Measurements from ENCODE around the gene RRAD. TPM values are rescaled to one million over a fixed set of nuclear protein-coding genes. Genes with fewer than 3 reads are reported as not detected.
"Not testable (repeated sequence)": the region's sequence is repeated elsewhere in the genome, so short reads cannot be mapped to it uniquely, and the experiment has no call there.

Gene RRAD
- total RNA-seq, 1 experiment from 2014 or later, result not detected

GRCh38 chr16:66900721-66901441, 24.5 kb downstream of the RRAD start:
- no peak for DNase-seq (ENCODE audit: low read depth)

- DNase-seq (ENCODE audit: low read depth), result peak; percentile 65
Observed at GRCh38 chr16:66899945-66900710, 25.2 kb downstream of the RRAD start.

- peak; percentile 17 for DNase-seq (ENCODE audit: low read depth)
Observed at GRCh38 chr16:66899310-66899944, 25.9 kb downstream of the RRAD start.

- DNase-seq (ENCODE audit: low read depth), result no peak
Observed at GRCh38 chr16:66898933-66899309, 26.4 kb downstream of the RRAD start.

- DNase-seq (ENCODE audit: low read depth), result no peak
Observed at GRCh38 chr16:66898207-66898606, 27.1 kb downstream of the RRAD start.

- not testable (repeated sequence) for DNase-seq (ENCODE audit: low read depth)
Observed at GRCh38 chr16:66896682-66897081, 28.7 kb downstream of the RRAD start.

GRCh38 chr16:66895999-66896398, 29.3 kb downstream of the RRAD start:
- no peak for DNase-seq (ENCODE audit: low read depth)

GRCh38 chr16:66895689-66895979, 29.7 kb downstream of the RRAD start:
- no peak for DNase-seq (ENCODE audit: low read depth)

GRCh38 chr16:66894948-66895688, 30.2 kb downstream of the RRAD start:
- DNase-seq (ENCODE audit: low read depth), result peak; percentile 70

- DNase-seq (ENCODE audit: low read depth), result no peak
Observed at GRCh38 chr16:66894055-66894454, 31.3 kb downstream of the RRAD start.

GRCh38 chr16:66891797-66892196, 33.5 kb downstream of the RRAD start:
- no peak for DNase-seq (ENCODE audit: low read depth)

- DNase-seq (ENCODE audit: low read depth), result no peak
Observed at GRCh38 chr16:66891360-66891759, 34.0 kb downstream of the RRAD start.

GRCh38 chr16:66890799-66891198, 34.5 kb downstream of the RRAD start:
- no peak for DNase-seq (ENCODE audit: low read depth)

GRCh38 chr16:66889622-66890021, 35.7 kb downstream of the RRAD start:
- no peak for DNase-seq (ENCODE audit: low read depth)

GRCh38 chr16:66888647-66889615, 36.4 kb downstream of the RRAD start:
- DNase-seq (ENCODE audit: low read depth), result no peak

GRCh38 chr16:66886914-66887313, 38.4 kb downstream of the RRAD start:
- DNase-seq (ENCODE audit: low read depth), result no peak

GRCh38 chr16:66886321-66886720, 39.0 kb downstream of the RRAD start:
- no peak for DNase-seq (ENCODE audit: low read depth)

GRCh38 chr16:66885491-66885890, 39.8 kb downstream of the RRAD start:
- DNase-seq (ENCODE audit: low read depth), result no peak

GRCh38 chr16:66882702-66883101, 42.6 kb downstream of the RRAD start:
- no peak for DNase-seq (ENCODE audit: low read depth)

- no peak for DNase-seq (ENCODE audit: low read depth)
Observed at GRCh38 chr16:66881964-66882508, 43.3 kb downstream of the RRAD start.
